ENCODE data around the gene SALL1. TPM values are rescaled to one million over a fixed set of nuclear protein-coding genes. Genes with fewer than 3 reads are reported as not detected.

SALL1 gene
- polyA plus RNA-seq, 1 of the 3 experiments (the other 2 are of a cell fraction): 0.02 TPM

- 8% methylated on average over 5 of the region's 6 CpGs for WGBS (ENCODE audit: low lambda C conversion rate)
- H3K4me2 ChIP-seq: no peak overlapping the region
- no peaks in the 10 kb centered on the region for H3K36me3 ChIP-seq (replicated peaks in 1 of 2; ENCODE audit: control insufficient read depth in 1 of 2, insufficient read depth in 2 of 2, low read length in 1 of 2)
- no peak for TF ChIP-seq SIN3A (IDR thresholded peaks at IDR 0.05; ENCODE audit: borderline replicate concordance, low read depth, low read length)
- no peak for TF ChIP-seq MAX (IDR thresholded peaks at IDR 0.05; ENCODE audit: low read depth)
- no peak for TF ChIP-seq GATA2 (CRISPR knock-in tag; IDR thresholded peaks at IDR 0.05)
- TF ChIP-seq ELF1 (IDR thresholded peaks at IDR 0.05): no peak
- no peak for TF ChIP-seq USF1 (IDR thresholded peaks at IDR 0.05; ENCODE audit: borderline replicate concordance, low read depth)
- no peak for TF ChIP-seq MEF2A (IDR thresholded peaks at IDR 0.05; ENCODE audit: borderline replicate concordance, low read depth)
- H3K9me2 ChIP-seq: no peaks in the 10 kb centered on the region
- ChIA-PET CTCF (no interaction called here), POLR2A (no interaction called here)
- H3K27ac ChIP-seq (ENCODE audit: low read depth in 2 of 2, low read length in 1 of 2): no peak overlapping the region
- no peaks in the 10 kb centered on the region for H3K79me2 ChIP-seq (ENCODE audit: insufficient read depth)
- H3K9ac ChIP-seq: no peak overlapping the region
- no peak for DNase-seq
- no peaks in the 10 kb centered on the region for H3K4me1 ChIP-seq (ENCODE audit: control insufficient read depth in 1 of 2, insufficient read depth in 2 of 2, low read depth in 1 of 2, low read length in 1 of 2)
- H2AFZ ChIP-seq (ENCODE audit: low read depth): no peak overlapping the region
- H3K4me3 ChIP-seq (ENCODE audit: low read depth in 2 of 2, low read length in 1 of 2): no peak overlapping the region
- no peaks in the 10 kb centered on the region for H3K9me3 ChIP-seq
- no peaks in the 10 kb centered on the region for H4K20me1 ChIP-seq (ENCODE audit: insufficient read depth)
- H3F3A ChIP-seq (replicated peaks; ENCODE audit: insufficient read depth): no peaks in the 10 kb centered on the region
- H3K27me3 ChIP-seq (ENCODE audit: insufficient read depth): no peaks in the 10 kb centered on the region; the same call in 1 of the 2 replicates
These were observed 13.0 kb upstream of the SALL1 start for GRCh38 chr16:51163894-51164566.

- no peak overlapping the region for H3K4me2 ChIP-seq
- no peak overlapping the region for H3K4me3 ChIP-seq (ENCODE audit: low read depth in 2 of 2, low read length in 1 of 2)
- H3F3A ChIP-seq (replicated peaks; ENCODE audit: insufficient read depth): no peaks in the 10 kb centered on the region
- DNase-seq: no peak
- H3K27me3 ChIP-seq (ENCODE audit: insufficient read depth): no peaks in the 10 kb centered on the region; the same call in 1 of the 2 replicates
- no peaks in the 10 kb centered on the region for H3K36me3 ChIP-seq (replicated peaks in 1 of 2; ENCODE audit: control insufficient read depth in 1 of 2, insufficient read depth in 2 of 2, low read length in 1 of 2)
- H3K9me3 ChIP-seq: no peaks in the 10 kb centered on the region
- TF ChIP-seq RFX5 (IDR thresholded peaks at IDR 0.05; ENCODE audit: low read length) (no peak), GATA2 (CRISPR knock-in tag; IDR thresholded peaks at IDR 0.05) (no peak), TAF1 (IDR thresholded peaks at IDR 0.05; ENCODE audit: borderline replicate concordance, low read depth, low read length) (no peak), ZBTB33 (IDR thresholded peaks at IDR 0.05; ENCODE audit: borderline replicate concordance, low read depth) (no peak), PBX3 (IDR thresholded peaks at IDR 0.05) (no peak), TEAD4 (IDR thresholded peaks at IDR 0.05; ENCODE audit: borderline replicate concordance, insufficient read depth) (no peak), USF1 (IDR thresholded peaks at IDR 0.05; ENCODE audit: borderline replicate concordance, low read depth) (no peak), NFIC (IDR thresholded peaks at IDR 0.05; ENCODE audit: borderline replicate concordance) (no peak), USF2 (IDR thresholded peaks at IDR 0.05; ENCODE audit: borderline replicate concordance, low read depth, low read length) (no peak)
- no peaks in the 10 kb centered on the region for H3K79me2 ChIP-seq (ENCODE audit: insufficient read depth)
- no peak overlapping the region for H3K27ac ChIP-seq (ENCODE audit: low read depth in 2 of 2, low read length in 1 of 2)
- 16% methylated on average over 2 of the region's 2 CpGs for WGBS (ENCODE audit: low lambda C conversion rate)
- no peak overlapping the region for H3K9ac ChIP-seq
- CTCF ChIA-PET: no interaction called here
- no peaks in the 10 kb centered on the region for H3K4me1 ChIP-seq (ENCODE audit: control insufficient read depth in 1 of 2, insufficient read depth in 2 of 2, low read depth in 1 of 2, low read length in 1 of 2)
- H2AFZ ChIP-seq (ENCODE audit: low read depth): no peak overlapping the region
- POLR2A ChIA-PET: no interaction called here
- no peaks in the 10 kb centered on the region for H4K20me1 ChIP-seq (ENCODE audit: insufficient read depth)
- no peaks in the 10 kb centered on the region for H3K9me2 ChIP-seq
These were observed 12.3 kb upstream of the SALL1 start for GRCh38 chr16:51163366-51163765.
